Epithelial cell of esophagus (primary cell): Measurements from ENCODE around the gene IAPP.

Source experiments
- DNase-seq: peaks from one replicate; pipeline ENCODE4 v3.0.0; 2010; ENCODE audit warnings: low read depth
- H3K4me3 ChIP-seq: 2 replicates; pipeline ENCODE4 v1.5.1; 2011; ENCODE audit warnings: mild to moderate bottlenecking, low read length, control low read depth
- CTCF ChIP-seq: IDR thresholded peaks from 2 replicates; pipeline ENCODE4 v1.5.1; 2011; ENCODE audit warnings: low read depth, mild to moderate bottlenecking, low read length, control low read depth, inconsistent platforms; ENCODE audit not compliant: insufficient read depth; ENCODE audit errors: missing control alignments

Gene IAPP

DNA sequence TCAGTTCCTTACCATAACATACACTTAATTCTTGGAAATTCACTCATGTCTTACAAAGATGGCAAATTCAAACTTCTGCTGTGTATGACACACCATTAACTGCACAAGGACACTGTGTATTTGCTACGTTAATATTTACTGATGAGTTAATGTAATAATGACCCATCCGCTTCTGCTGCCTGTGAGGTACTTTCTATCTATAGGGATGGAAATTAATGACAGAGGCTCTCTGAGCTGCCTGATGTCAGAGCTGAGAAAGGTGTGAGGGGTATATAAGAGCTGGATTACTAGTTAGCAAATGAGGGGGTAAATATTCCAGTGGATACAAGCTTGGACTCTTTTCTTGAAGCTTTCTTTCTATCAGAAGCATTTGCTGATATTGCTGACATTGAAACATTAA is at the start of gene IAPP:
Gene IAPP, plus strand, starts transcription at position 301 of the 400 bp plus-strand sequence. CDS start 450 bp downstream, outside the sequence.
- TF ChIP-seq CTCF: no peak
- no peak for DNase-seq
- no peak within 1 kb of the TSS for H3K4me3 ChIP-seq

- TF ChIP-seq CTCF: no peak
- no peak for DNase-seq
- H3K4me3 ChIP-seq: no peak overlapping the region
Measured at GRCh38 chr12:21323736-21324135, 49.0 kb upstream of the IAPP start.

DNA sequence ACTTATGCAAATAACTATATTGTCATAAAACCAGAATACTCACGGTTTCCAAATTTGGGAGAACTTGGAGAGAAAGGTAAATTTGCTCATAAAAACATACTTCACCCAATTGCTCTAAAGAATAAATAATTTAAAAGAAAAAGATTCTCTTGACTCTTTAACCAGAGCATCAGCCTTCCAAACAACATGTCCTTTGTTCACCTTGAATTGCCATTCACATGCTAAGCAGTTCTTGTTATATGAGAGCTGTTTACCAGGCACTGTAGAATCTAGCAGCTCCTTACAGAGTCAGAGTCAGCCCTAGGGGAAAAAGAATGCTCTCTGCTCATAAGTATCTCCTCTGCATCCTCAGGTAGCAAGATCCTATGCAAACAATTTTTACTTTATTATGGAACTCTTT is 48.2 kb upstream of the IAPP start:
- DNase-seq: no peak
- TF ChIP-seq CTCF: no peak
- no peak overlapping the region for H3K4me3 ChIP-seq

DNA sequence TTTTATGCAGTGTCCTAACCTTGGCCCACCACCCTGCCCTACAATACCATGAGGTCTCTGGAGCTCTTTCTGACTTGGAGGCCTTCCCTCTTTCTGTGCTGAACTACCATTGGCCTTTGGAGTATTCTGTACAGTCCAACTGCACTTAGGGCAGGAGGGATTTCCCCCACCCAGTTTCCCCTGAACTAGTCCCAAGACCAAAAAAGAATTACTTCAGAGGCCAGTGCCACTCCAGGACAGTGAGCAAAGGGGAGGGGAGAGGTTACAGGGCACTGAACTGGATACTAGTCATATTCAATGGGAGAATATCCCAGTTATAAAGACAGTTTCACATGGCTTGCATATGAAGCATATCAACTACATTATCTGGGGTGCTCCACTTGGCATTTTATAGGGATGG is 44.1 kb upstream of the IAPP start:
- H3K4me3 ChIP-seq: no peak overlapping the region
- TF ChIP-seq CTCF: no peak
- no peak for DNase-seq

DNA sequence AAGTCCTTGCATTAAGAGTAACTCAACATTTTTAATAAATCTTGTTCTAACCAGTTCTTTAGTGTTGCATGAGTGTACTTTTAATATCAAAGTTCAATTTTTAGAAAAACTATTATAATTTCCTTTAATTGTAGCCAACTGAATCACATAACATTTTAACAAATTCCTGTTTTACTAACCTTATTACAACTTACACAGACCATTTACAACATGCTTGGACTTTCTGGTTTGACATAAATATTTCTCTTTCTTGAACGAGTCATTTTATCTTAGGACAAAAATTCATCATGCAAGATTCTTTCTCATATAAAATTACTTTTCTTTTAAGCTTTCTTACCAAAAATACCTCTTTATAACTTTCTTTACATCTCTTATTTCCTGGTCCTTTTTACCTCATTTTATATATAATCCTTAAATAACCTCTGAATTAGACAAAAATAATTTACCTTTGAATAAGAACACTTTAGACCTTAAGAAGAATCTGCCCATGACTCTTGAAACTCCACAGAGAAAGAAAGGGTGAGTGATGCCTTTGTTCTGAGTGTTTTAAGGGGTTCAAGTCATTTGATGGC is 41.9 kb upstream of the IAPP start:
- TF ChIP-seq CTCF: no peak
- H3K4me3 ChIP-seq: no peak overlapping the region
- DNase-seq: no peak

DNA sequence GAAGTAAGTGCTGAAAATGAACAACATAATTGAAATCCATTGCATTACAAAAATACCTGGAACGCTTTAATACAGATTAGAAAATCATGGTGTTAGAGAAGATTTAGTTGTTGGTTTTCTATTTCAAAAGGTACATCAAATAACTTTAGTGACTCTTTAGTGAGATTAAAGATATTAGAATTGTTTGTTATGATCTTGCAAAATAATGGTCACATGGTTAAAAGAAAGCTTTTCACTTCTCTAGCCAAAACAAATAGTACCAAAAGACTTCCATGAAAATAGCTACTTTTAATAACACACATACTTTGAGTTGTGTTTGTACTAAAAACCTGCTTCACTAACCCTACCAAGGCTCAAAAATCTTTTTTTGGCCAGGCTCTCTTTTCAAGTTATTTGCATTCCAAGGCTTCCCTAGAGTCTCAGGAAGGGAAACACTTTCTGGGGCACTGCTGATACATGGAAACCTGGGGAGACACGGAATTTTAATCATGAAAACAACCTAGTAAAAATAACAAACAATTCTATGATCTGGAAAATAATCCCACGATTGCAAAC is 37.9 kb upstream of the IAPP start, which contains the start of gene SLCO1A2:
Gene SLCO1A2, minus strand, starts transcription at position 147 of the 555 bp plus-strand sequence. CDS start 270 bp downstream, outside the sequence.
- H3K4me3 ChIP-seq: no peak within 1 kb of the TSS
- no peak for DNase-seq
- TF ChIP-seq CTCF: no peak

DNA sequence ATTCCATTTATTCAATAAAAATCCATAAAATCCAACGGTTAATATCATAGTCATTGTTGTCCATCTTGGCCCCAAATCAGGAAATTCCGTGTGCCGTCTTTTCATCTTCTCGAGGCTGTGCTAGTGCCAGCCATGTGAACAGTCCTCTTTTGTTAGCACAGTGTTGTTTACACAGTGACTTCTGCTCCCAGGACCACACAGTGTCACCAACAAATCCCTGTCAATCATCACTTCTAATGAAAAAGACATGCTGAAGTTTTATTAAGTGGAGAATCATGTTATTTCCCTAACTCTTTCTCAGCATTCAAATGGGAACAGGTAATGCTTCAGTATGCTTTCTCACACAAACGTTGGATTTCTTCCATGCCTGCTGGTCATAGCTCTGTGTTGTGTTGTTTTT is 36.0 kb upstream of the IAPP start:
- TF ChIP-seq CTCF: no peak
- no peak for DNase-seq
- H3K4me3 ChIP-seq: no peak overlapping the region
